Activated B cell treated with CpG ODN at 0.5 μM for 24 hours (primary cell): ENCODE data around the gene INF2. TPM values are rescaled to one million over a fixed set of nuclear protein-coding genes. Genes with fewer than 3 reads are reported as not detected.
"Not testable (repeated sequence)": the region's sequence is repeated elsewhere in the genome, so short reads cannot be mapped to it uniquely, and the experiment has no call there.

ENCODE experiments used
- ATAC-seq: fragments of 200-7000 bp; cut with Tn5 transposase; one replicate; pipeline ENCODE4 v1.10.0; 2021; ENCODE audit warnings: low read depth, mild to moderate bottlenecking, moderate library complexity
- CTCF ChIA-PET: fragments of 350-600 bp; sonication (Branson Sonifier 250); formaldehyde crosslinking; loops from one replicate; lab custom pipeline; 2021; ENCODE audit warnings: antibody characterized with exemption; lab: Charles Lee
- POLR2A ChIA-PET: fragments of 350-600 bp; sonication (Branson Sonifier 250); formaldehyde crosslinking; loops from one replicate; lab custom pipeline; 2021; ENCODE audit warnings: antibody characterized with exemption; lab: Charles Lee
- DNase-seq: peaks from one replicate; pipeline ENCODE4 v3.0.0; 2022
- H3K27ac Mint-ChIP-seq: one replicate; pipeline ENCODE4 v1.8.0; 2020; ENCODE audit warnings: mixed read lengths
- H3K27me3 Mint-ChIP-seq: one replicate; pipeline ENCODE4 v1.8.0; 2021; ENCODE audit warnings: mixed read lengths
- H3K36me3 Mint-ChIP-seq: one replicate; pipeline ENCODE4 v1.8.0; 2021; ENCODE audit warnings: low read depth, mixed read lengths
- H3K4me1 Mint-ChIP-seq: one replicate; pipeline ENCODE4 v1.8.0; 2021; ENCODE audit warnings: mixed read lengths
- H3K4me3 Mint-ChIP-seq: one replicate; pipeline ENCODE4 v1.8.0; 2020; ENCODE audit warnings: mild to moderate bottlenecking, mixed read lengths
- H3K9me3 Mint-ChIP-seq: one replicate; pipeline ENCODE4 v1.8.0; 2020; ENCODE audit warnings: mixed read lengths
- intact Hi-C: fragments of 100-400 bp; cut with micrococcal nuclease; formaldehyde crosslinking; loops from one replicate; pipeline ENCODE4 v1.15.1; 2024
- total RNA-seq: library from RNA; stranded (reverse); gene quantifications from 2 replicates; pipeline ENCODE4 v1.2.3, GENCODE V29; 2022
- TF ChIP-seq, protein P1 (sequence below): fragments of 200-600 bp; IDR thresholded peaks from one replicate; pipeline ENCODE4 v1.8.0; 2022; ENCODE audit warnings: antibody characterized with exemption, mild to moderate bottlenecking

The INF2 gene
- total RNA-seq, 1 donor from 2014 or later = 47.2 TPM

DNA sequence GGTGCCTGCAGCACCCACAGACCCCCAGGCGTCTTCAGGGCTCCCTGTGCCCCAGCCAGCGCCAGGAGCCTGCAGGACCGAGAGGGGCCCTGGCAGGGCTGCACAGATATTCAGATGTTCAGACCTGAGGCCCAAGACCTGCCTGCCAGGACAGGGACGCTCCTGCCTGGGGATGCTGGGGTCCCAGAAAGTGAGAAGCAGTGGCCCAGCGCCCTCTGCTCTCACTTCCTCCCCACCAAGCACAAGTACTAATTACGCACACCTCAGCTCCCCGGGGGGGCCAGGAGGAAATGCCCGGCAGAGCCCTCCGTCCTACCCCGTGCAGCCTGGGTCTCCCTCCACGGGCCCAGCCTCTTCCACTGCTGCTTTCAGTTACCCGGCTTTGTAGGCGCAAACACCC lies 28.8 kb upstream of the INF2 start:
- Mint-ChIP-seq H3K9me3 (no peaks in the 10 kb centered on the region), H3K36me3 (no peaks in the 10 kb centered on the region), H3K27me3 (no peaks in the 10 kb centered on the region), H3K4me1 (peaks cover 97% of the 10 kb centered on the region), H3K27ac (peak overlapping the region; percentile 98), H3K4me3 (peak overlapping the region; percentile 76)
- intact Hi-C loops = loop anchor here (1.0 kb wide), 4 partner anchors 10 to 92 kb away; partner anchors contain the start of gene INF2
- ATAC-seq = peak; percentile 49
- TF ChIP-seq, protein P1, sequence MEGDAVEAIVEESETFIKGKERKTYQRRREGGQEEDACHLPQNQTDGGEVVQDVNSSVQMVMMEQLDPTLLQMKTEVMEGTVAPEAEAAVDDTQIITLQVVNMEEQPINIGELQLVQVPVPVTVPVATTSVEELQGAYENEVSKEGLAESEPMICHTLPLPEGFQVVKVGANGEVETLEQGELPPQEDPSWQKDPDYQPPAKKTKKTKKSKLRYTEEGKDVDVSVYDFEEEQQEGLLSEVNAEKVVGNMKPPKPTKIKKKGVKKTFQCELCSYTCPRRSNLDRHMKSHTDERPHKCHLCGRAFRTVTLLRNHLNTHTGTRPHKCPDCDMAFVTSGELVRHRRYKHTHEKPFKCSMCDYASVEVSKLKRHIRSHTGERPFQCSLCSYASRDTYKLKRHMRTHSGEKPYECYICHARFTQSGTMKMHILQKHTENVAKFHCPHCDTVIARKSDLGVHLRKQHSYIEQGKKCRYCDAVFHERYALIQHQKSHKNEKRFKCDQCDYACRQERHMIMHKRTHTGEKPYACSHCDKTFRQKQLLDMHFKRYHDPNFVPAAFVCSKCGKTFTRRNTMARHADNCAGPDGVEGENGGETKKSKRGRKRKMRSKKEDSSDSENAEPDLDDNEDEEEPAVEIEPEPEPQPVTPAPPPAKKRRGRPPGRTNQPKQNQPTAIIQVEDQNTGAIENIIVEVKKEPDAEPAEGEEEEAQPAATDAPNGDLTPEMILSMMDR = no peak
- DNase-seq = peak; percentile 72
- ChIA-PET CTCF (interaction anchor here (0.9 to 1.6 kb wide), 4 partner anchors 9 to 46 kb away, joined by 3 to 5 read pairs (median 4); no protein-coding TSS in a partner anchor), POLR2A (interaction anchor here (0.5 to 9.8 kb wide), 10 partner anchors 9 to 945 kb away, joined by 3 to 182 read pairs (median 4); partner anchors contain the start of genes PLD4, SIVA1, XRCC3 and ZFYVE21)

DNA sequence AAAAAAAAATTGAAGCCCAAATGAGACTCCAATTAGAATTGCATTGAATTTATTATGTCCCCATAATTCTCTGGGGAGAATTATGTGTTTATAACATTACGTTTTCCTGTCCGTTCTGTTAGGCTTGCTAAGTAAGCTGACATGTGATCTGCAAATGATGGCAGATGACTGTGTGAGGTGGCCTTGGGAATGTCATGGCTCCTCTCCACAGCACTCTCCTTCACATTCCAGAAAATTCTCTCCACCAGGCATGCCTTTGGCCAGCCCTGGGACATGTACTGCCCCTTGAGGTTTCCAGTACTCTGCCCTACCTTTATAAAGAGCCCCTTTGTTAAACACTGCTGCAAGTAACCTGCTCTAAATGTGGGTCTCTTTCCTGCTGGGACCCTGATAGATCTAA lies 28.3 kb upstream of the INF2 start:
- Mint-ChIP-seq H3K4me3 (peak overlapping the region; percentile 61), H3K4me1 (peaks cover 97% of the 10 kb centered on the region), H3K27me3 (no peaks in the 10 kb centered on the region), H3K36me3 (no peaks in the 10 kb centered on the region), H3K27ac (peak overlapping the region; percentile 98), H3K9me3 (no peaks in the 10 kb centered on the region)
- DNase-seq (no peak), ATAC-seq (no peak)
- CTCF ChIA-PET = interaction anchor here (0.9 to 1.6 kb wide), 4 partner anchors 10 to 45 kb away, joined by 3 to 5 read pairs (median 4); no protein-coding TSS in a partner anchor
- intact Hi-C loops = no loop called here
- TF ChIP-seq, protein P1 = no peak
- POLR2A ChIA-PET = interaction anchor here (0.5 to 9.8 kb wide), 7 partner anchors 8 to 401 kb away, joined by 3 to 182 read pairs (median 5); partner anchors contain the start of genes PLD4 and SIVA1

DNA sequence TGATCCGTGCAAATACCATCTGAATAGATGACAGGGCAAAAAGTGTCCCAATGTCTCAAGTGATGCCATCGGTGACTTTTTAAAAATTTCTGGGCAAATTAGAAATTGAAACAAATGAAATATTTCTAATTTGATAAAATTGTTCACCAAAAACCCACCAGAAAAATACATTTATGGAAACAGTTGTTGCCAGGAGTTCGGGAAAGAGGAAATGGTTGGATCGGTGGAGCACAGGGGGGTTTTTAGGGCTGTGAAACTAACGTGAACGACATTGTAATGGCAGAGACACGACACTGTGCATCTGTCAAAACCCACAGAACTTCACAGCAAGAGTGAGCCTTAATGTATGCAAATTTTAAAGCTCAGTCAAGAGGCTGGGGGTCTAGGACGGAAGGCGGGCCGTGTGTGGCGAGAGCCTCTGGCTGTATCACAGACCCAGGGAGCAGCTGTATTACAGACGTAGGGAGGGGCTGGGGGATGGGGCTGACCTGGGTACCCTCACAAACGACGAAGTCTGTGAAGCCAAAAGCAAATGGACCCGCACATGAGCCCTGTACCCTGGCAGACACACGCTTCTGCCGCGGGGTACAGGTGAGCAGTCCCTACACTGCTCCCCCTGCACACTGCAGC lies 27.8 kb upstream of the INF2 start:
- peak; percentile 8 for ATAC-seq
- DNase-seq, H3K36me3 Mint-ChIP-seq, H3K27me3 Mint-ChIP-seq, intact Hi-C loops, H3K9me3 Mint-ChIP-seq: not testable (repeated sequence)
- POLR2A ChIA-PET = interaction anchor here (1.5 to 9.8 kb wide), 2 partner anchors 18 to 91 kb away, joined by 4 to 182 read pairs; partner anchors contain the start of gene SIVA1
- H3K27ac Mint-ChIP-seq = peak overlapping the region; percentile 98
- peak overlapping the region; percentile 61 for H3K4me3 Mint-ChIP-seq
- CTCF ChIA-PET = interaction anchor here (0.9 to 1.0 kb wide), 3 partner anchors 16 to 45 kb away, joined by 3 to 4 read pairs (median 3); no protein-coding TSS in a partner anchor
- H3K4me1 Mint-ChIP-seq = peaks cover 94% of the 10 kb centered on the region

DNA sequence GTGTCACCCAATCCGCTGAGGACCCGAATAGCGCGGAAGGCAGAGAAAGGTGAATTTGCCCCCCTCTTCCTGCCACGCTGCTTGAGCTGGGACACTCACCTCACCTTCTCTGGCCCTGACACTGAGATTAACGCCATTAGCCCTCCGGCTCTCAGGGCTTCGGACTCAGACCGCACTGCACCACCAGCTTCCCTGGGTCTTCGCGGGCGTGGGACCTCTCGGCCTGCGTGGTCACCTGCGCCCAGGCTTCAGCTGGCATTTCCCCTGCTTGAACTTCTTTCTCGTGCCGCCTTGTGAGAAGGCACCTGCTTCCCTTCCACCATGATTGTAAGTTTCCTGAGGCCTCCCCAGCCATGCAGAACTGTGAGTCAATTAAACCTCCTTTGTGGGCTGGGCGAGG lies 26.9 kb upstream of the INF2 start:
- Mint-ChIP-seq H3K4me1 (peaks cover 86% of the 10 kb centered on the region), H3K4me3 (peak overlapping the region; percentile 32), H3K27ac (peak overlapping the region; percentile 98)
- CTCF ChIA-PET, ATAC-seq, H3K9me3 Mint-ChIP-seq, DNase-seq, H3K36me3 Mint-ChIP-seq, H3K27me3 Mint-ChIP-seq, intact Hi-C loops: not testable (repeated sequence)
- POLR2A ChIA-PET = interaction anchor here (9.8 kb wide), 1 partner anchor 17 kb away, joined by 182 read pairs; no protein-coding TSS in a partner anchor

DNA sequence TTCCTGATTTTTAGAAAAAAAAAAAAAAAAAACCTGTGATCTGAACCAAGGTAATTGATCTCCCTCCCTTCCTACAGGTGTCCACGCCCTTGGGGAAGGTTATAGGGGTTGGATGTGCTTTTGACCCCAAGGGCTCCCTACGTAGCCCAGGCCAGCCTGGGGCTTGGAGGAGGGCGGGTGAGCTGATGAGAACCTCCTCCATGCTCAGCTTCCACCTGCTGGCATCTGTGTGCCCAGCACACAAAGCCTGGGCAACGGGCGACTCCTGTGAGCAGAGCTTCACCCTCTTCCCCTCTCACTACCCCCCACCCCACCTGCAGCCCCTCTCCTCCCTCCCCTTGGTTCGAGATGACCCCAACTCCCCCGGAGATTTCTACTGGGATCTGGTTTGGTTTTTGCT lies 25.3 kb upstream of the INF2 start:
- CTCF ChIA-PET = interaction anchor here (1.5 kb wide), 1 partner anchor 17 kb away, joined by 3 read pairs; no protein-coding TSS in a partner anchor
- ATAC-seq (no peak), DNase-seq (no peak)
- no peaks in the 10 kb centered on the region for H3K36me3 Mint-ChIP-seq
- H3K27me3 Mint-ChIP-seq = no peaks in the 10 kb centered on the region
- H3K9me3 Mint-ChIP-seq = no peaks in the 10 kb centered on the region
- TF ChIP-seq, protein P1 = no peak
- H3K4me1 Mint-ChIP-seq = peaks cover 69% of the 10 kb centered on the region
- intact Hi-C loops = no loop called here
- POLR2A ChIA-PET = interaction anchor here (9.8 kb wide), 1 partner anchor 16 kb away, joined by 182 read pairs; no protein-coding TSS in a partner anchor
- no peak overlapping the region for H3K4me3 Mint-ChIP-seq
- peak overlapping the region; percentile 53 for H3K27ac Mint-ChIP-seq

DNA sequence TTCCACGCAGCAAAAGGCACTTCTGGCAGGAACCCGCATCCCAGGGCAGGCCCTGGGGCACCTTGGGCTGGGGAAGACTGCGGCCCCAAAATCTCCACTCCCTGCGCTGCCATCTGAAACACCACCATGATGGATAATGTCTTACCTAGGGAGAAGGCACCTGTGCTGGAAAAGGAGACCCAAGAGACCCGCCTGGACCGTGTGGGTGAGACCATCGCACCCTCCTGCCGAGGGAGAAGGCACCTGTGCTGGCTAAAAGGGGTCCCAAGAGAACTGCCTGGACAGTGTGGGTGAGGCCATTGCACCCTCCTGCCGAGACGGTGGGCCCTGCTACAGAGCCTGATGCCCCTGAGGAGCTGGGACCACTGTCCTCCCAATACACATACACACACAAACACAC lies 24.8 kb upstream of the INF2 start:
- H3K27me3 Mint-ChIP-seq = no peaks in the 10 kb centered on the region
- peak overlapping the region; percentile 72 for H3K27ac Mint-ChIP-seq
- no peaks in the 10 kb centered on the region for H3K36me3 Mint-ChIP-seq

More for the DNA sequence above, 24.8 kb upstream of the INF2 start:
- ATAC-seq (no peak), DNase-seq (no peak)
- ChIA-PET POLR2A (interaction anchor here (9.8 kb wide), 1 partner anchor 15 kb away, joined by 182 read pairs; no protein-coding TSS in a partner anchor), CTCF (interaction anchor here (1.7 kb wide), 1 partner anchor 88 kb away, joined by 5 read pairs; the partner anchor contains the start of gene SIVA1)
- no peaks in the 10 kb centered on the region for H3K9me3 Mint-ChIP-seq
- peaks cover 65% of the 10 kb centered on the region for H3K4me1 Mint-ChIP-seq
- intact Hi-C loops = no loop called here
- H3K4me3 Mint-ChIP-seq = no peak overlapping the region
- TF ChIP-seq, protein P1 = no peak
